Measurements from ENCODE around the gene KBTBD6.
"Not testable (repeated sequence)": the region's sequence is repeated elsewhere in the genome, so short reads cannot be mapped to it uniquely, and the experiment has no call there.

The KBTBD6 gene, protein sequence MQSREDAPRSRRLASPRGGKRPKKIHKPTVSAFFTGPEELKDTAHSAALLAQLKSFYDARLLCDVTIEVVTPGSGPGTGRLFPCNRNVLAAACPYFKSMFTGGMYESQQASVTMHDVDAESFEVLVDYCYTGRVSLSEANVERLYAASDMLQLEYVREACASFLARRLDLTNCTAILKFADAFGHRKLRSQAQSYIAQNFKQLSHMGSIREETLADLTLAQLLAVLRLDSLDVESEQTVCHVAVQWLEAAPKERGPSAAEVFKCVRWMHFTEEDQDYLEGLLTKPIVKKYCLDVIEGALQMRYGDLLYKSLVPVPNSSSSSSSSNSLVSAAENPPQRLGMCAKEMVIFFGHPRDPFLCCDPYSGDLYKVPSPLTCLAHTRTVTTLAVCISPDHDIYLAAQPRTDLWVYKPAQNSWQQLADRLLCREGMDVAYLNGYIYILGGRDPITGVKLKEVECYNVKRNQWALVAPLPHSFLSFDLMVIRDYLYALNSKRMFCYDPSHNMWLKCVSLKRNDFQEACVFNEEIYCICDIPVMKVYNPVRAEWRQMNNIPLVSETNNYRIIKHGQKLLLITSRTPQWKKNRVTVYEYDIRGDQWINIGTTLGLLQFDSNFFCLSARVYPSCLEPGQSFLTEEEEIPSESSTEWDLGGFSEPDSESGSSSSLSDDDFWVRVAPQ

GRCh38 chr13:41132512-41133152 is at the start of gene KBTBD6:
Gene KBTBD6 (minus strand): TSS chr13:41132802. CDS start chr13:41132511, 291 bp downstream.
- peak; percentile 96 for DNase-seq

DNA sequence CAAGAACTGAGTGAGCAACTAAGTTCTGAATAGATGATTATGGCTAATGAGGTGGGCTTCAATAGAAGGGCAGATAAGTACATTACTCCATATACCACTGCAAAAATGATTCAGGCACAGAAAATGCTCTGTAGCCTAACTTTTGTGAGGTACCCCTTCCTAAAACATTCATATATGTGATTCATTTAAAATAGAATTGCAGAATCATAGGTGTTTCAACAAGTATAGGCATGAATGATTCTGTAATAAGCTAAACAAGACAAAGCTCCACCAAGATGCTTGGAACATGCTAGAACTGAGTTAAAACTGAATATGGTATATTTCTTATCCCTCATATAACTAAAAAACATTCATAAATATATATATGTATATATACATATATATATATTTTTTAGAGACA is 49.6 kb upstream of the KBTBD6 start:
- no peak for DNase-seq

GRCh38 chr13:41179593-41180250 is 47.1 kb upstream of the KBTBD6 start:
- no peak for DNase-seq

GRCh38 chr13:41178040-41178439 is 45.4 kb upstream of the KBTBD6 start:
- DNase-seq = no peak

DNA sequence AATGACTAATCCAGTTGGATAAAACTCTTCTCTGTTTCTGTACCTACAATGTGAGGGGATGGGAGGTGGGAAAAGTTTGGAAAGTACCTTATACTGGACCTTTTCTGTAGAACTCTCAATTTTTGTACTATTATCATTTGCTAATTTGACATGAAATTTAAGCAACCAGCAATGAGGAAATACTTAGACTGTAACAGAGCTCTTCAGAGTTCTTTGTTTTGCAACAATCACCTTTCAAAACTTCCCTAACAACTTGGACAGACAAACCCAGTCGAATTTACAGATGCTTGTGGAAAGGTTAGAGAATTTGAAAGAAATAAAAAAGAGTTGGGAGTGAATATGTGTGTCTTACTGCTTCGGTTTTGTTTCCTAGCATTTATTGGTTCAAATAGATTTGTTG is 45.0 kb upstream of the KBTBD6 start:
- DNase-seq = peak; percentile 63

- DNase-seq = not testable (repeated sequence)
Measured at GRCh38 chr13:41175576-41175975, 43.0 kb upstream of the KBTBD6 start.

GRCh38 chr13:41162151-41162550 is 29.5 kb upstream of the KBTBD6 start:
- DNase-seq = no peak

DNA sequence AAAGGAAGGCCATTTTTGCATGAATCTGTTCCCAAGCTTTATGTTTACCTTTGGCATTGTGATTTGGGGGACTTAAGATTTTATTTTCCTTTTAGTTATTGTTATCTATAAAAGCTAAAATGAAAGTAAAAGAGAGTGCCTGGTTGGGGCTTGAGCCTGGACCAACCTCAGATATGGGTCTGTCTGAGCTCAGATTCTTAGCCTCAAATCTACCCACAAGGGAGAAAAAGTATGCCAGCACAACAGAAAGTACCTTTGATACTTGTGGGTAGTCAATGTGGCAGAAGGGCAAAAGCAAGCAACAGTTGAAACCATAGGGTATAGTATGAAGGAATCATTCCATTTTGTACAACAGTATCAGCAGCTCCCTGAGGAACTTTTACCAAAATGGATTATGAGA is 26.6 kb upstream of the KBTBD6 start:
- no peak for DNase-seq

DNA sequence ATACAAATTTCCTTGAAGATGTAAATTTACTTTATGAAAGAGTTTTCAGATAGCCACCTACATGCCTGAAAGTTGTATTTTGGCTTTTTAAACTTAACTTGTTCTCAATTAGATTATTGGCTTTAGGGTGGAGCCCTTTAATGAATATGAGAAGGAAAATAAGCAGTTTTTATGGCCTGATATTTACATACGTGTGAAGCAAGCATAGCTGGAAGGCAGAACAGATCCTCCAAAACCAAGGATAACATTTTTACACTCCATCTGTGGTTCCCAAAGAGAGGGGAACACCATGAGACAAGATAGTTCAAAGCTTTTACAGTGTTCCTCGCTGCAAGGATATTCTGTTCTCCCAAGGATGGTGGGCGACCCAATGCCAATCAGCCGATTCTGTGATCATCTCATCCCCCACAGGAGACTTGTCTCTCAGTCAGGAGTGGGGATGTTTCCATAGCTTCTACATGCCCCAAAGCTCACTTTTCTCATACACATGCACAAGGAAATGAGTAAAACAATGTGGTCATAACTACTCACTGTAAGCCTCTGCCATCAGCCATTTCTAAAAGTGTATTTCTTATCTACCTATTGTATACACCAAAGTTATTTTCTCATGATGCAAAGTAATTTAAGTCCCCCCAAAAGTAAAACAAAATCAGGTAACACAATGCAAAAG is 24.6 kb upstream of the KBTBD6 start:
- no peak for DNase-seq

DNA sequence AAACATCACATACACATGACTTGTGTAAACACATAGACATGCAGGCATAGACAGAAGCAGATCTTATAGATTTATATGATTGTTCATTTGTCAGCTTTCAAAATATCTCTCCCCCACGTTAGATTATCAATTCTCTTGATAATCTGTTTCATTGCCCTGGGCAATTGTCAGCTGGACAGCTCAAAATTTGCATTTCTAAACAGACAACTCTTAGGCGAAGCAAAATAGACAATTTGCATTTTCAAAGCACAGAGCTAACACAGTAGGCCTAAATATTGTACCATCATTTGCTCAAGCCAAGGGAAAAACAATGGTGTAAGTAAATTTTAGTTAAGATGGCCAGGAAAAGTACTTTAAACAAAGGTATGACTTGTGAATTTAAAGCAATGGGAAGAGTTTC is 24.0 kb upstream of the KBTBD6 start:
- no peak for DNase-seq

DNA sequence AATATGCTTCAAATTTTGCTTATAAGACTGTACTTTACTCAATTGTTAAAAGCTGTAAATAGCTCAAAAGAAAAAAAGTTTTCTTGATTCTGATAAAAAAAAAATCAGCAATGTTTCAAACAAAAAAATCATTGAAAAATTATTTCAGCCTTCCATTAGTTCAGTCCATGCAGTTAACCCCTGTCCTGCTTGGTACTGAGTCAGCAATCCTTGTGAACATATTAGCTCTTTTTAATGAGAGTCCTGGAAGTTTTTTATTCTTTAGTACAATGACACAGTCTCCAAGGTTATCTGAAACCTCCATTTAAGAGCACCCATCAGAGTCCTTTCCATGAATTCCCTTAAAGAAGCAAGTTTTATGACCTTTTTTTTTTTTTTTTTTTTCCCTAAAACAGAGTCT is 21.4 kb upstream of the KBTBD6 start:
- DNase-seq = no peak

DNA sequence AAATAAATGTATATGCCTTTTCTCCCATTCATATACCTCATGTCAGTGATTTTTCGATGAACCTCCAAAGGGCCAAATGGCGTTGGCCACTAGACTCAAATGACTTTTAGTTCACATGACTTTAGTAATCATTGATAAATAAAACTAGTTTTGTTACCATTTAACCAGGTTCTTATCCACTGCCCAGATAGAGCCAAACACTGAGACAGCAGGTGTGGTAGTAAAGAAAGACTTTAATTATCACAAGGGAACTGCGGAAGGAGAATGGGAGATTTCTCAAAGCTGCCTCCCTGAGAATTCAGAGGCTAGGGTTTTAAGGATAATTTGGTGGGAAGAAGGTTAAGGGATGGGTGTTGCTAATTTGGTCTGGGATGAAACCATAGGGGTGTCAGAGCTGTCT is 19.4 kb upstream of the KBTBD6 start:
- no peak for DNase-seq

DNA sequence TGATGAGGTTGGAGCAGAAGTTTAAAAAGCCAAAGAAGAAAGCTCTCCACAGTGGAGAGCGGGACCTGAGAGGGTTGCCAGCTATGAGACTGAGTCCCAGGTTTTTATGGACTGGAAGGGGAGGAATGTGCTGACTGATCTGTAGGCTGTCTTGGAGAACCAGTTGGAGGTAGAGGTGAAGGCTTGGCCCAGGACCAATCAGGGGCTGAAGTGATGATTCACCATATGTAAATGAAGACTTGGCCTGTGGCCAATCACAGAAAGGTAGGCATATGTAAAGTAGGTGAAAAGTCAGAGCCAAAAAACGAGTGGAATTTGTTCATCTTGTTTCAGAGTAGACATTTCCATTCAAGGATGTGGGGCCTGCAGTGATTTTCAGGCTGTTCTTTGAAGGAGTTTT is 17.5 kb upstream of the KBTBD6 start:
- DNase-seq = no peak

DNA sequence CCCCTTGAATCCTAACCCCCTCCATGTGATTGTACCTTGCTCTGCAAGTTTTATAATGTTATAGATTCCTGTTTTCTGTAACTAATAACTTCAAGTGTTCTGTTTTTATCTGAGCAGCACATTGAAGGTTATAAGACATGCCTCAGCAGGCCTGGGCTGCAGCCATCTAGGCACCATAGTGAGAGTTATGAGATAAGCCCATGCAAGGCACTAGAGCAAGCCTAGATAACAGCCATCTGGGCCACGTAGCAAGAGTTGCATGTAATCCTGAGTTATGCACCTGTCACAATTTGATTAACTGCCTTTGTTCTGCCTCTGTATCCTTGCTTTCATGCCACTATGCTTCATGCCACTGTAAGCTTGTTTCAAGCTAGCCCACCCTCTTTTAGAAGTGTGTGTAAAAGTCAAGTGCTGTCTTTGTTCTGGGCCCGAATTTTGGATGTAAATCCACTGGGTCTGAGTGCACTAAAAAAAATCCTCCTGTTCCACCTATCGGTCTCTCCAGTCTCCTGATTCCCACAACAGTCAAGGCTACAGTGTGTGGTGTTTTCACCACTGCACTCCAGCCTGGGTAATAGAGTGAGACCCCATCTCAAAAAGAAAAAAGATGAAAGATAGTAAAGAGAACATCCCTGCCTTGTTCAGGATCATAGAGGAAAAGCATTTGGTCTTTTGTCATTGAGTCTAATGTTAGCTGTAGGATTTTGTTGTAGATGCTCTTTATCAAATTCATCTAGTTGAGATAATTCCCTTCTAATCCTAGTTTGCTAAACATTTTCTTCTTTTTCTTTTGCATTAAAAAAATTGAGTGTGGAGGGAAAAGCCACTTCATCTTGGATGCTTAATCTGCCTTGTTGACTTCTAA is 16.0 kb upstream of the KBTBD6 start:
- no peak for DNase-seq

- DNase-seq = no peak
Measured at GRCh38 chr13:41145136-41145908, 12.7 kb upstream of the KBTBD6 start.

- DNase-seq = no peak
Measured at GRCh38 chr13:41144576-41144975, 12.0 kb upstream of the KBTBD6 start.

DNA sequence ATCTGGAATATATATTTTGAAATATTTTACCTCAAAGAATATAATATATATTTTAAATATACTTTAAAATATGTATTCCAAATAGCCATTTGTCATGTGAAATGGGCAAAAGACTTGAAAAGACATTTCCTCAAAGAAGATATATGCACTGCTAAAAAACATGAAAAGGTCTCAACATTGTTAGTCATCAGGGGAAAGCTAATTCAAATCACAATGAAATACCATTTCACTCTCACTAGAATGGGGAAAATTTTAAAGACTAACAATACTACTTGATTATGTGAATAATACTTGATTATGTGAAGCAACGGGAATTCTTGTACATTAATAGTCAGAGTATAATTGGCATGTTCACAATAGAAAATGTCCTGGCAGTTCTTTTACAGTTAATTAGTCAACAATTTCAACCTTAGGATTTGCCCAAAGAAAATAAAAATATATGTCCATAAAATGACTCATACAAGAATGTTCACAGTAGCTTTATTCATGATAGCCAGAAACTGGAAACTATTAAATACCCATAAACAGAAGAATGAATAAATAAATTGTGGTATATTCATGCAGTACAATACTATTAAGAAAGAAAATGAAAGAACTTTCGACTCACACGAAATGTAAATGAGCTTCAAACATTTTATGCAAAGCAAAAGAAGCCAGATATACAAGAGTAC is 6.8 kb upstream of the KBTBD6 start:
- DNase-seq = no peak

- DNase-seq = no peak
Measured at GRCh38 chr13:41137951-41138350, 5.3 kb upstream of the KBTBD6 start.

DNA sequence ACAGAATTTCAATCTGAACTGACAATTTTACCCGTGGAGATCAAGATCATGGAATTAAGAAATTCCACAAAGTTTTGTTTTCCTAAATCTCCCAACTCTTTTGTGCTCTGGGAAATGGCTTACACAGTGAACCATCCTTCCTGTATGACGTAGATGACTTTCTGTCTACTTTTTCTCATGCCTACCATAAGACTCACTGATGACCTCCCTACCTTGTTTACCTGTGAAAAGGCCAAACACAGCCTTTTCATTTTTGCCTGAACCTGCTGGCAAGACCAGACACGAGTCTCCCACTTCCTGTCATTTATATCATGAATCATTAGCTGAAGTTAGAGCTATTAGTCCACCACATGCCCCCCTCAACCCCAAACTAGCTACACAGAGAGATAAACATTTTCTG is 4.6 kb upstream of the KBTBD6 start:
- DNase-seq = no peak

- no peak for DNase-seq
Measured at GRCh38 chr13:41136396-41137031, 3.9 kb upstream of the KBTBD6 start.

Measured in SIG-M5 (cell line).